ENCODE results near the gene SLC39A10. TPM values are rescaled to one million over a fixed set of nuclear protein-coding genes. Genes with fewer than 3 reads are reported as not detected.

The SLC39A10 gene
- total and polyA plus RNA-seq, 10 of the 15 experiments (the other 5 are each of a cell fraction or from before 2014, with no cell fraction given) = 2.0 to 23.6 (median 7.9) TPM

DNA sequence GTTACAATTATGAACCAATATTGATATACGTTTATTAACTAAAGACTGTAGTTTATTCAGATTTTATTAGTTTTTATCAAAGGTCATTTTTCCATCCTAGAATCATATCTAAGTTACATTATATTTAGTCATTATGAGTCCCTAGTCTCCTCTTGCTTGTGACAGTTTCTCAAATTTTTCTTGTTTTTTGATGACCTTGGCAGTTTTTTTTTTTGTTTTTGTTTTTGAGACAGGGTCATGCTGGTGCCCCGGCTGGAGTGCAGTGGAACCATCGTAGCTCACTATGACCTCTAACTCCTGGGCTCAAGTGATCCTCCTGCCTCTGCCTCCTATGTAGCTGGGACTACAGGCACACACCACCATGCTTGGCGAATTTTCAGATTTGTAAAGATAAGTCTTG is 18.3 kb upstream of the SLC39A10 start (continued):
- TF ChIP-seq TAF1 (IDR thresholded peaks at IDR 0.05; ENCODE audit: borderline replicate concordance, low read depth, low read length) = no peak
- no peak for TF ChIP-seq IKZF2 (IDR thresholded peaks at IDR 0.05)
- no peak for TF ChIP-seq MYB (IDR thresholded peaks at IDR 0.05; ENCODE audit: borderline replicate concordance, low read depth, low read length)
- TF ChIP-seq HDGF (IDR thresholded peaks at IDR 0.05) = no peak
- TF ChIP-seq BACH1 (IDR thresholded peaks at IDR 0.05; ENCODE audit: borderline replicate concordance) = no peak
- no peak for TF ChIP-seq CREM (IDR thresholded peaks at IDR 0.05; ENCODE audit: low read depth)
- TF ChIP-seq IRF4 (IDR thresholded peaks at IDR 0.05; ENCODE audit: low read depth, low read length) = no peak
- no peak for TF ChIP-seq TCF7 (IDR thresholded peaks at IDR 0.05; ENCODE audit: borderline replicate concordance)

DNA sequence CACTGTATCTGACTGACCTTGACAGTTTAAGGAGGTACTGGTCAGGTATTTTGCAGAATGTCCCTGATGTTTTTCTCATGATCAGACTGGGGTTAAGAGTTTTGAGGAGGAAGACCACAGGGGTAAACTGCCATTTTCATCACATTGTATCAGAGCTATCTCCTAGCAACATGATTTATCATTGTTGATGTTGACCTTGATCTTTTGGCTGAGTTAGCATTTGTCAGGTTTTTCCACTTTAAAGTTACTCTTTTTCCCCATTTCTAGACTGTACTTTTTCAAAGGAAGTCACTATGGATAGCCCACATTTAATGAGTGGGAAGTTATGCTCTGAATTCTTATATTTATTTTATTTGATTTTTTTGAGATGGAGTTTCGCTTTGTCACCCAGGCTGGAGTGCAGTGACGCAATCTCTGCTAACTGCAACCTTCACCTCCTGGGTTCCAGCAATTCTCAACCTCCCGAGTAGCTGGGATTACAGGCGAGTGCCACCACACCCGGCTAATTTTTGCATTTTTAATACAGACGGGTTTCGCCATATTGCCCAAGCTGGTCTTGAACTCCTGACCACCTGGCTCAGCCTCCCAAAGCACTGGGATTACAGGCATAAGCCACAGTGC is 17.7 kb upstream of the SLC39A10 start:
- TF ChIP-seq ZZZ3 (IDR thresholded peaks at IDR 0.05; ENCODE audit: control insufficient read depth, insufficient read length, low read depth) = no peak
- TF ChIP-seq, protein P1, sequence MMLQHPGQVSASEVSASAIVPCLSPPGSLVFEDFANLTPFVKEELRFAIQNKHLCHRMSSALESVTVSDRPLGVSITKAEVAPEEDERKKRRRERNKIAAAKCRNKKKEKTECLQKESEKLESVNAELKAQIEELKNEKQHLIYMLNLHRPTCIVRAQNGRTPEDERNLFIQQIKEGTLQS (IDR thresholded peaks at IDR 0.05; ENCODE audit: borderline replicate concordance, extremely low read depth, low read depth, low read length) = no peak
- TF ChIP-seq FOS (IDR thresholded peaks at IDR 0.05; ENCODE audit: borderline replicate concordance, extremely low read depth, insufficient read length) = no peak
- SMC1A ChIA-PET (ENCODE audit: uncharacterized antibody, unreplicated experiment) = interaction anchor here (2.4 kb wide), 1 partner anchor 17 kb away, joined by 6 read pairs; the partner anchor contains the start of gene SLC39A10
- Histone ChIP-seq H3K4me3 (no peak overlapping the region), H3K4me1 (ENCODE audit: control insufficient read depth, insufficient read depth, low read length) (no peaks in the 10 kb centered on the region), H3K27ac (ENCODE audit: control insufficient read depth, insufficient read depth) (no peak overlapping the region), H3K79me2 (ENCODE audit: control insufficient read depth, insufficient read depth, low read length) (no peaks in the 10 kb centered on the region), H3K36me3 (ENCODE audit: control insufficient read depth in 2 of 2, insufficient read depth in 2 of 2, low read length in 1 of 2) (no peaks in the 10 kb centered on the region), H3K9me3 (replicated peaks; ENCODE audit: control insufficient read depth, insufficient read depth, low read length) (no peaks in the 10 kb centered on the region; the same call in 2 of the 3 replicates), H4K20me1 (ENCODE audit: control insufficient read depth, insufficient read depth) (no peaks in the 10 kb centered on the region), H2AFZ (ENCODE audit: control insufficient read depth, low read depth, low read length) (no peak overlapping the region), H3K9ac (ENCODE audit: control insufficient read depth, insufficient read depth, low read length) (no peak overlapping the region), H3K4me2 (ENCODE audit: control insufficient read depth, insufficient read depth) (no peak overlapping the region), H3K27me3 (replicated peaks in 1 of 2; ENCODE audit: control insufficient read depth in 2 of 2, insufficient read depth in 2 of 2, low read length in 1 of 2) (no peaks in the 10 kb centered on the region)
- 67% methylated on average over 7 of the region's 7 CpGs for WGBS (ENCODE audit: insufficient coverage, insufficient replicate concordance, low lambda C conversion rate, missing lambda C conversion rate)
- DNase-seq (ENCODE audit: low read depth, low spot score) = no peak
- peak; percentile 65 for FAIRE-seq
- CTCF ChIA-PET = no interaction called here
- BruUV-seq (replicated peaks) = no TSS peak
- in situ Hi-C loops (cut with MboI) = no loop called here
- no peak for ATAC-seq
- intact Hi-C loops (cut with micrococcal nuclease; ENCODE audit: unreplicated experiment) = no loop called here
- RAD21 ChIA-PET (ENCODE audit: unreplicated experiment) = no interaction called here
- POLR2A ChIA-PET = no interaction called here

All from GM12878 (cell line).